ENCODE data around the gene KIAA1671. TPM values are rescaled to one million over a fixed set of nuclear protein-coding genes. Genes with fewer than 3 reads are reported as not detected.

Gene KIAA1671
- total and polyA plus RNA-seq, 7 donors, result 6.3 to 34.2 (median 10.2) TPM

DNA sequence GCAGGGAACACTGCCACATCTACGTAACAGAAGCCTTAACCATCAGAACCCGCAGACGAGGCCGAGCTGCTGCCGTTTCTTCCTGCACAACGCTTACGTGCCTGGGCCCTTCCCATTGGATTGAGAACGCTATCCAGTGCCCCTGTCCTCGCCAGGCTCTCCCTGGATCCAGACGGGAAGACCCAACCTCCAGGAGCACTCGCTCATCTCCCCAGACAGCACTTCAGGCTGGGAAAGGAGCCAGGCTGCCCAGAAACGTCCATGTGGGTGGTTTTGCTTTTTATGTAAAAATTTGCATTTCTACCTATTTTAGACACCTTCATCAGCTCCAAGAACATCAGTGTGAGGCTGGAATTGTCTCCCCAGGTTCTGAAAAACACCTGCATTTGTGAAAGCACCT is 239.9 kb downstream of the KIAA1671 start:
- no peaks in the 10 kb centered on the region for H3K4me1 ChIP-seq
- TF ChIP-seq POLR2A (IDR thresholded peaks at IDR 0.05) (no peak), EP300 (IDR thresholded peaks at IDR 0.05) (no peak), POLR2AphosphoS5 (IDR thresholded peaks at IDR 0.05) (no peak), CTCF (IDR thresholded peaks at IDR 0.05) (no peak)

GRCh38 chr22:25193130-25193529 is 240.6 kb downstream of the KIAA1671 start:
- Histone ChIP-seq H3K4me3 (no peak overlapping the region), H3K27me3 (no peaks in the 10 kb centered on the region), H3K9me3 (no peaks in the 10 kb centered on the region), H3K4me1 (no peaks in the 10 kb centered on the region), H3K36me3 (peaks cover 0 to 4% (median 0%) of the 10 kb centered on the region in 4 donors), H3K27ac (no peak overlapping the region)
- no peak for DNase-seq
- no peak for TF ChIP-seq POLR2A (IDR thresholded peaks at IDR 0.05)
- no peak for TF ChIP-seq EP300 (IDR thresholded peaks at IDR 0.05)
- TF ChIP-seq POLR2AphosphoS5 (IDR thresholded peaks at IDR 0.05), result no peak
- TF ChIP-seq CTCF (IDR thresholded peaks at IDR 0.05), result no peak
- intact Hi-C loops (cut with DNase I), result no loop called here
- 26 to 76% methylated on average over 4 of the region's 4 CpGs for WGBS, 2 donors

More for the DNA sequence above, 239.9 kb downstream of the KIAA1671 start:
- Histone ChIP-seq H3K27ac (no peak overlapping the region), H3K4me3 (no peak overlapping the region), H3K36me3 (peaks cover 0 to 4% (median 0%) of the 10 kb centered on the region in 4 donors), H3K9me3 (no peaks in the 10 kb centered on the region), H3K27me3 (no peaks in the 10 kb centered on the region)
- 87 to 89% methylated on average over 12 of the region's 12 CpGs for WGBS, 2 donors
- no peak for DNase-seq
- intact Hi-C loops (cut with DNase I), result no loop called here

DNA sequence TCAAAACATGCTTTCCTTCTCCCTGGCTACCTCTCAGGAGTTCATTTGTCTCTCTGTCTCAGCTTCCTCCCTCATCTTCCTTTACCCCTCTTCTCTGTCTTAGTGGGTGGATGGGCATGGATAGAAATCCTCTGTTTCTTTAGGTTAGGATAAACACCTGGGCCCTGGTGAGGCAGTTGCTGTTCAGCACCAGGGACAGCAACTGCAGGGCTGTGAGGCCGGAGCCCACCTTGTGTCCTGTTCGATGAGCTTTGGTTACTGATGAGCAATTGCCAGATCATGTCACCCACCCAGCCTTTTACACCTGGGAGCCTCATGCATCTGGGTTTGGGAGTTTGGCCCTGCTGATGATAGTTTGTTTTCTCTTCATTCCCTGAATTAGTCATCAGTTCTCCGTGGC is 241.0 kb downstream of the KIAA1671 start:
- no peak for TF ChIP-seq CTCF (IDR thresholded peaks at IDR 0.05)
- TF ChIP-seq EP300 (IDR thresholded peaks at IDR 0.05), result no peak
- no peak for TF ChIP-seq POLR2A (IDR thresholded peaks at IDR 0.05)
- no peak for TF ChIP-seq POLR2AphosphoS5 (IDR thresholded peaks at IDR 0.05)
- no peaks in the 10 kb centered on the region for H3K4me1 ChIP-seq
- no peak for DNase-seq
- peaks cover 0 to 4% (median 0%) of the 10 kb centered on the region in 4 donors for H3K36me3 ChIP-seq
- H3K4me3 ChIP-seq, result no peak overlapping the region
- H3K27me3 ChIP-seq, result no peaks in the 10 kb centered on the region
- 80 to 87% methylated on average over 3 of the region's 3 CpGs for WGBS, 2 donors
- no peaks in the 10 kb centered on the region for H3K9me3 ChIP-seq
- no peak overlapping the region for H3K27ac ChIP-seq
- intact Hi-C loops (cut with DNase I), result no loop called here

- H3K36me3 ChIP-seq, result peaks cover 0 to 4% (median 0%) of the 10 kb centered on the region in 4 donors
- TF ChIP-seq CTCF (IDR thresholded peaks at IDR 0.05) (no peak), POLR2A (IDR thresholded peaks at IDR 0.05) (no peak), POLR2AphosphoS5 (IDR thresholded peaks at IDR 0.05) (no peak), EP300 (IDR thresholded peaks at IDR 0.05) (no peak)
- H3K4me1 ChIP-seq, result no peaks in the 10 kb centered on the region
- H3K4me3 ChIP-seq, result no peak overlapping the region
- no peaks in the 10 kb centered on the region for H3K27me3 ChIP-seq
- no peak overlapping the region for H3K27ac ChIP-seq
- intact Hi-C loops (cut with DNase I), result no loop called here
- no peaks in the 10 kb centered on the region for H3K9me3 ChIP-seq
- no peak for DNase-seq
- 92 to 95% methylated on average over 5 of the region's 5 CpGs for WGBS, 2 donors
These were observed 243.8 kb downstream of the KIAA1671 start for GRCh38 chr22:25196326-25196725.

DNA sequence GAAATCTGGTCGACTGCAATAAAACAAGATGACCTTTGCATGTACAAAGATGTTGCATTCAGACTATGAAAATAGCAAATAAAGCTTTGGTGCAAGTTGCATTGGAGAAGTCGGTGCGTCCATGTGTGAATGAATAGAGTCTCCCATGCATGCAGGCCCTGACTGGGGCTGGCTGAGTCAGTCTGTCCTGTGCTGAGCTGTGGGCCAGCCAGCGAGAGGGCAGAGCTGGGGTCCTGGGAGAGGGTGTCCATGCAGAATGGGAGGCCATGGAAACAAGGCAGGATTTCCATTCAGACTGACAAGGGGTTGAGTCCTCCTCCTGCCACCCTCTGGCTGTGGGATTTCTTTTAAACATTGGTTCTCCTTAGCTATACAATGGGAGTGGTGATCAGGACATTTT is 244.8 kb downstream of the KIAA1671 start:
- no peak for DNase-seq
- TF ChIP-seq CTCF (IDR thresholded peaks at IDR 0.05) (no peak), POLR2A (IDR thresholded peaks at IDR 0.05) (no peak), EP300 (IDR thresholded peaks at IDR 0.05) (no peak), POLR2AphosphoS5 (IDR thresholded peaks at IDR 0.05) (no peak)
- Histone ChIP-seq H3K27me3 (no peaks in the 10 kb centered on the region), H3K4me1 (no peaks in the 10 kb centered on the region), H3K9me3 (no peaks in the 10 kb centered on the region), H3K36me3 (peaks cover 0 to 4% (median 0%) of the 10 kb centered on the region in 4 donors), H3K27ac (no peak overlapping the region), H3K4me3 (no peak overlapping the region)
- 87 to 89% methylated on average over 4 of the region's 4 CpGs for WGBS, 2 donors
- intact Hi-C loops (cut with DNase I), result no loop called here
